HEK293 (cell line): ENCODE measurements around the gene TMEM123.

Source experiments
- CTCF ChIP-seq: fragments of 450-650 bp; formaldehyde crosslinking; IDR thresholded peaks from 2 replicates; pipeline ENCODE4 v1.5.1; 2016; ENCODE audit warnings: missing biosample characterization, missing genetic modification characterization
- YY1 ChIP-seq: fragments of 450-650 bp; formaldehyde crosslinking; IDR thresholded peaks from 2 replicates; pipeline ENCODE4 v1.5.1; 2018; ENCODE audit warnings: missing biosample characterization, missing genetic modification characterization
- ZBTB17 ChIP-seq: fragments of 450-650 bp; formaldehyde crosslinking; IDR thresholded peaks from 2 replicates; pipeline ENCODE4 v1.5.1; 2016; ENCODE audit warnings: missing biosample characterization, missing genetic modification characterization
- ZBTB7A ChIP-seq: fragments of 450-650 bp; formaldehyde crosslinking; IDR thresholded peaks from 2 replicates; pipeline ENCODE4 v1.5.1; 2016; ENCODE audit warnings: low read depth, missing biosample characterization, missing genetic modification characterization
- ZNF311 ChIP-seq: fragments of 450-650 bp; formaldehyde crosslinking; IDR thresholded peaks from 2 replicates; pipeline ENCODE4 v1.5.1; 2017; ENCODE audit warnings: missing biosample characterization, missing genetic modification characterization, borderline replicate concordance
- ZNF426 ChIP-seq: fragments of 450-650 bp; formaldehyde crosslinking; IDR thresholded peaks from 2 replicates; pipeline ENCODE4 v1.5.1; 2017; ENCODE audit warnings: missing biosample characterization, missing genetic modification characterization, mild to moderate bottlenecking, inconsistent platforms, moderate library complexity
- TF ChIP-seq, protein P1 (sequence below): fragments of 450-650 bp; formaldehyde crosslinking; IDR thresholded peaks from 2 replicates; pipeline ENCODE4 v1.5.1; 2016; ENCODE audit warnings: missing biosample characterization, missing genetic modification characterization
- TF ChIP-seq, protein P2 (sequence below): fragments of 450-650 bp; formaldehyde crosslinking; IDR thresholded peaks from 2 replicates; pipeline ENCODE4 v1.5.1; 2016; ENCODE audit warnings: missing biosample characterization, missing genetic modification characterization

DNA sequence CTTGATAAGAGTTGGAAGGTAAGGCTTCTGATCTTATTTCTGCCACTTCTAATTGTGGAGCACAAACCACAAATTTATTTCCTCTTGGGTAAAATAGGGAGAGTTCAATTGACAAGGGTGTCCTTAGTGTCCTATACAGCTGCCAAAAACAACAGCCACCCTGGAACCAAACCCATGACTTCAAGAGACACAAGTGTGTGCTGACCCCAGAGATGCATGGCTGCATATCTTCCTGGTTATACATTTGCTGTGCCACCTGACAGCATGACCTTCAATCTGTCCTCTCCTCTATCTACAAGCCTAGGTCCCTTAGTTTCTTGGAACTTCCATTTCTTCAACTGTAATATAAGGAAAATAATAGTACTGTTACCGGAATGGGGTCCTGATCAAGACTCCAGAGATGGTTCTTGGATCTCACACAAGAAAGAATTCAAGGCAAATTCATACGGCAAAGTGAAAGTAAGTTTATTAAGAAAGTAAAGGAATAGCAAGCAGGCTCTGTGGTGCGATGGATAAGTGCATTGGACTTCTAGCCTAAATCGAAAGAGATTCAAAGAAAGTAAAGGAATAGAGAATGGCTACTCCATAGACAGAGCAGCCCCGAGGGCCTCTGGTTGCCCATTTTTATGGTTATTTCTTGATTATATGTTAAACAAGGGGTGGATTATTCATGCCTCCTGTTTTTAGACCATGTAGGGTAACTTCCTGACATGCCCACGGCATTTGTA is 15.5 kb upstream of the TMEM123 start:
- TF ChIP-seq, protein P1, sequence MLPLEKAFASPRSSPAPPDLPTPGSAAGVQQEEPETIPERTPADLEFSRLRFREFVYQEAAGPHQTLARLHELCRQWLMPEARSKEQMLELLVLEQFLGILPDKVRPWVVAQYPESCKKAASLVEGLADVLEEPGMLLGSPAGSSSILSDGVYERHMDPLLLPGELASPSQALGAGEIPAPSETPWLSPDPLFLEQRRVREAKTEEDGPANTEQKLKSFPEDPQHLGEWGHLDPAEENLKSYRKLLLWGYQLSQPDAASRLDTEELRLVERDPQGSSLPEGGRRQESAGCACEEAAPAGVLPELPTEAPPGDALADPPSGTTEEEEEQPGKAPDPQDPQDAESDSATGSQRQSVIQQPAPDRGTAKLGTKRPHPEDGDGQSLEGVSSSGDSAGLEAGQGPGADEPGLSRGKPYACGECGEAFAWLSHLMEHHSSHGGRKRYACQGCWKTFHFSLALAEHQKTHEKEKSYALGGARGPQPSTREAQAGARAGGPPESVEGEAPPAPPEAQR (tag by site-specific recombination), result no peak
- TF ChIP-seq ZBTB17 (tag by site-specific recombination) (no peak), CTCF (tag by site-specific recombination) (no peak), YY1 (no peak), ZNF311 (tag by site-specific recombination) (no peak), ZBTB7A (no peak), ZNF426 (tag by site-specific recombination) (no peak)
- TF ChIP-seq, protein P2, sequence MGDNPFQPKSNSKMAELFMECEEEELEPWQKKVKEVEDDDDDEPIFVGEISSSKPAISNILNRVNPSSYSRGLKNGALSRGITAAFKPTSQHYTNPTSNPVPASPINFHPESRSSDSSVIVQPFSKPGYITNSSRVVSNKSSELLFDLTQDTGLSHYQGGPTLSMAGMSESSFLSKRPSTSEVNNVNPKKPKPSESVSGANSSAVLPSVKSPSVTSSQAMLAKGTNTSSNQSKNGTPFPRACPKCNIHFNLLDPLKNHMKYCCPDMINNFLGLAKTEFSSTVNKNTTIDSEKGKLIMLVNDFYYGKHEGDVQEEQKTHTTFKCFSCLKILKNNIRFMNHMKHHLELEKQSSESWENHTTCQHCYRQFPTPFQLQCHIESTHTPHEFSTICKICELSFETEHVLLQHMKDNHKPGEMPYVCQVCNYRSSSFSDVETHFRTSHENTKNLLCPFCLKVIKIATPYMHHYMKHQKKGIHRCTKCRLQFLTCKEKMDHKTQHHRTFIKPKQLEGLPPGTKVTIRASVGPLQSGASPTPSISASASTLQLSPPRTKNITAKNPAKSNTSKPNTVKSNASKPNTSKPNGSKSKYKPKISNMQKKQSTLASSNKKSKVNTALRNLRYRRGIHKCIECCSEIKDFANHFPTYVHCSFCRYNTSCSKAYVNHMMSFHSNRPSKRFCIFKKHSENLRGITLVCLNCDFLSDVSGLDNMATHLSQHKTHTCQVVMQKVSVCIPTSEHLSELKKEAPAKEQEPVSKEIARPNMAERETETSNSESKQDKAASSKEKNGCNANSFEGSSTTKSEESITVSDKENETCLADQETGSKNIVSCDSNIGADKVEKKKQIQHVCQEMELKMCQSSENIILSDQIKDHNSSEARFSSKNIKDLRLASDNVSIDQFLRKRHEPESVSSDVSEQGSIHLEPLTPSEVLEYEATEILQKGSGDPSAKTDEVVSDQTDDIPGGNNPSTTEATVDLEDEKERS (tag by site-specific recombination), result no peak
